GM12872 (cell line): ENCODE measurements around the gene AOPEP.

Source experiments
- TF ChIP-seq, protein P1 (sequence below): IDR thresholded peaks from 3 replicates; pipeline ENCODE4 v1.5.1; 2011; ENCODE audit warnings: low read depth, mild to moderate bottlenecking, low read length, moderate library complexity; ENCODE audit not compliant: insufficient read depth

The AOPEP gene

DNA sequence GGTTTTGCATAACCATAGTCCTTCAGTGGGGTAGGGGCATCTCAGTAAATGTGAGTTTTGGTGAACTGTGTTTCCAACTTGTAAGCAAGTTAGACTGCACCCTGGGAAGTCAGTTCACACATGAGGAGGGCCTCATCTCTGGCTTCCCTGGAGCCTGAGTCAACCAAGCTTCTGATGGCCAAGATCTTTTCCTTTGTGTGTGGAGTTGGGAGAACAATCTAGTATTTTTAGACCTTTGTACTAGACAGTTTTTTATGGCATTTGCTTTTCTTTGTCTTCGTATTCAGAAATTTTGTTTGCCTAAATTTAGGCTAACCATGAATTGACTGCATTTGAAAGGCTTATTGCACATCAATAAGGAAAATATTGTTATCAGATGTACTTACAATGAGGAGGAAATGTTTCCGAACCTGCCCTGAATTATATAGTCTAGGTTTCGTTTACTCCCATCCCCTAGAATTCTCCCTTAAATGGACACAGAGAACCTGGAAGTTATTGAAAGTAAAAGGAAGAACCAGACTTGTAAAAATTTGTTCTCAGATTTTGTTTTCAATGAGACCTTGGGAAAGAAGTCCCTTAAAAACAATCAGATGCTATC is 204.6 kb downstream of the AOPEP start:
- TF ChIP-seq, protein P1, sequence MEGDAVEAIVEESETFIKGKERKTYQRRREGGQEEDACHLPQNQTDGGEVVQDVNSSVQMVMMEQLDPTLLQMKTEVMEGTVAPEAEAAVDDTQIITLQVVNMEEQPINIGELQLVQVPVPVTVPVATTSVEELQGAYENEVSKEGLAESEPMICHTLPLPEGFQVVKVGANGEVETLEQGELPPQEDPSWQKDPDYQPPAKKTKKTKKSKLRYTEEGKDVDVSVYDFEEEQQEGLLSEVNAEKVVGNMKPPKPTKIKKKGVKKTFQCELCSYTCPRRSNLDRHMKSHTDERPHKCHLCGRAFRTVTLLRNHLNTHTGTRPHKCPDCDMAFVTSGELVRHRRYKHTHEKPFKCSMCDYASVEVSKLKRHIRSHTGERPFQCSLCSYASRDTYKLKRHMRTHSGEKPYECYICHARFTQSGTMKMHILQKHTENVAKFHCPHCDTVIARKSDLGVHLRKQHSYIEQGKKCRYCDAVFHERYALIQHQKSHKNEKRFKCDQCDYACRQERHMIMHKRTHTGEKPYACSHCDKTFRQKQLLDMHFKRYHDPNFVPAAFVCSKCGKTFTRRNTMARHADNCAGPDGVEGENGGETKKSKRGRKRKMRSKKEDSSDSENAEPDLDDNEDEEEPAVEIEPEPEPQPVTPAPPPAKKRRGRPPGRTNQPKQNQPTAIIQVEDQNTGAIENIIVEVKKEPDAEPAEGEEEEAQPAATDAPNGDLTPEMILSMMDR: no peak

DNA sequence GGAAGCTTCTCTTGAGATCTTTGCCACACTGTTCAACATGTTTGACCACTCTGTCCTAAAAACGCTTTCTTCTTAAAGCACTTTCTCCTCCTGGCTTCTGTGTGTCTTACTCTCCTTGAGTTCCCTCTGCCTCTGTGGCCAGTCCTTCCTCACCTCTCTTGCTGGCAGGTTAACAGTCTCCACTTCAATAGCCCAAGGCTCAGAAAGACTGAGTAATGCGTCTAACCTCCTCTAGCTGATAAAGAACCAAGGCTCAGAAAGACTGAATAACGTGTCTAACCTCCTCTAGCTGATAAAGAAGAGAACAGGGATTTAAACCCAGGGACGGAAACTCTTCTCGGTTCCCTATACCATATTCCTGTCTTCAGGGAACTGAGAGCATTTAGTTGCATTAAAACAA is 205.2 kb downstream of the AOPEP start:
- TF ChIP-seq, protein P1: no peak

DNA sequence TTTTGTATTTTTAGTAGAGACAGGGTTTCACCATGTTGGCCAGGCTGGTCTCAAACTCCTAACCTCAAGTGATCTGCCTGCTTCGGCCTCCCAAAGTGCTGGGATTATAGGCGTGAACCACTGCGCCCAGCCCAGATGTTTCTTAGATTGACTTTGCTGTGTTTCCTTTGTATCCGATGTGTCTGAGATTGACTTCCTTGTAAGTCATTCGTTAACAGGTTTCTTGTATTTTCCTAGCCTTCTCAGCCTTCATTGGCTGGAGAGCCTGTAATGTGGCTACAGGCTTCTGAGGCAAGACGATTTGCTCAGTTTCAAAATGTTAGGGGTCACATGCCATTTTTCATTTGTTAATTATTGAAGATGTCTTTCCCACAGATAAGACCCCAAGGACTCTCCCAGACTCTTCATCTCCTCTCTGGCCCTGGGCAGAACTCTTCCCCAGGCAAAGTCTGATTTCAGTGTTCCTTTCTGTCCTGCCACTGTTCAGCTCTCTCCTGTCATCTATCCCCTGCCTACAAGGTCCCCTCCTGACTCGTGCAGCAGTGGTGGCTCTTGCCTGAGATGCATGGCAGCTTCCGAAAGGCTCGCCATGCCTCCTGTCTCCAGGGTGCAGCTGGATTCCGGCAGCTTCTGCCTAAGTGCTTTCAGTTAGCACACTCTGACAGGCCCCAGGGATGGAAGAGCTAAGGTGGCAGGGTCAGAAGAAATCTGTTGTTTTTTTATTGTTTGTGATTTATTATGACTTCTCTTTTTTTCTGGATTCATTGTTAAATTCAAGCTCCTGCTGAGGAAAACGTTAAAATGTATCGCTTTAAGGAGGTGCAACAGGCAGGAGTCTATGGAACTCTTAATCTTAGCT is 206.4 kb downstream of the AOPEP start:
- TF ChIP-seq, protein P1: no peak

GRCh38 chr9:94933511-94933828 is 207.0 kb downstream of the AOPEP start:
- TF ChIP-seq, protein P1: no peak

DNA sequence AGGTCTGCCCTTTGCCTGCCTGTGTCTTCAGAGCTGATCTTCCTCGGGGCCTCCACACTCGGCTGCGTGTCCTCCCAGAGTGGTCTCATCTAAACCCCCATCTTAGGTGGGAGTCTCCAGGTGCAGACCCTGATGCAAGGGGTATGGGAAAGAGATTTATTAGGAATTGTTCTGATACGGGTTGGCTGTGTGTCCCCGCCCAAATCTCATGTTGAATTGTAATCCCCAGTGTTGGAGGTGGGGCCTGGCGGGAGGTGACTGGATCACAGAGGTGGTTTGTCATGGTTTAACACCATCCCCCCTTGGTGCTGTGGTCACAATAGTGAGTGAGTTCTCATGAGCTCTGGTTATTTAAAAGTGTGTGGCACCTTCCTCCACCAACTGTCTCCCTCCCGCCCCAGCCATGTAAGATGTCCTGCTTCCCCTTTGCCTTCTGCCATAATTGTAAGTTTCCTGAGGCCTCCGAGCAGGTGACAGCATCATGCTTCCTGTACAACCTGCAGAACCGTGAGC is 208.4 kb downstream of the AOPEP start:
- TF ChIP-seq, protein P1: no peak

- TF ChIP-seq, protein P1: no peak
Measured at GRCh38 chr9:94935396-94935795, 208.9 kb downstream of the AOPEP start.

DNA sequence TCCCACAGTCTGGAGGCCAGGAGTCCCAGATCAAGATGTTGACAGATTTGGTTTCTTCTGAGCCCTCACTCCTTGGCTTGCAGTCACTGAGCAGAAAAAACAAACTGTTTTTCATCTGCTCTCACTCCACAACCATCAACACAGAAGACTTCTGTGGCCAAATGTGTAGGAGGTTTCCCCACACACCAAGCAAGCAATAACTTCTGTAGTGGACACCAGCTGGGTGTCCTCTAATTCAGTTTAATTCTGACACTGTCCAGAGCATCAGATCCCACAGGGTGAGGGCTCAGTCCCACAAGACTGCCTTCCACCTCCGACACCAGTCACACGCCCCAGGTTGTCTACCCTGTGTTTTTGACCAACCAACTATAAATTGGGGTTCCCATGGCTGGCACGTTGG is 209.9 kb downstream of the AOPEP start:
- TF ChIP-seq, protein P1: no peak
